ENCODE results near the gene EHD4.

EHD4 gene

DNA sequence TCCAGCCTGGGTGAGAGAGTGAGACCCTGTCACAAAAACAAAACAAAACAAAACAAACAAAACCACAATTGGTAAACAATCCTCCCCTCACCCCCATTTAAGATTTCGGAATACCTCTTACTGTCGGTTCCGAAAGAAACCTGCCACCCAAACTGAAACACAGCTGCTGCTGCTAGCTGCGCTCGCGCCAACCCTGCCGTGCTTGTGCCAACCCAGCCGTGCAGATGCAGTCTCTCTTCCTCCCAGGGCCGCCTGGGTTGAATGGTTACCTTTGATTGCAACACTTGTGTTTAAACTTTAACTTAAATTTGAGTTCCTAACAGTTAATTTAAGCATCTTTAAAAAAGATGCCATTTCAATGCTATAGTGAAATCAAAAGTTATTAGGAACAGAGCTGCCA is 50.0 kb downstream of the EHD4 start:
- H3K27me3 Mint-ChIP-seq = no peaks in the 10 kb centered on the region
- no peaks in the 10 kb centered on the region for H3K9me3 Mint-ChIP-seq
- H3K27ac Mint-ChIP-seq = no peak overlapping the region
- DNase-seq = no peak
- peaks cover 22% of the 10 kb centered on the region for H3K4me1 Mint-ChIP-seq (ENCODE audit: low read depth)
- peaks cover 76% of the 10 kb centered on the region for H3K36me3 Mint-ChIP-seq (ENCODE audit: low read depth)
- H3K4me3 Mint-ChIP-seq = no peak overlapping the region

DNA sequence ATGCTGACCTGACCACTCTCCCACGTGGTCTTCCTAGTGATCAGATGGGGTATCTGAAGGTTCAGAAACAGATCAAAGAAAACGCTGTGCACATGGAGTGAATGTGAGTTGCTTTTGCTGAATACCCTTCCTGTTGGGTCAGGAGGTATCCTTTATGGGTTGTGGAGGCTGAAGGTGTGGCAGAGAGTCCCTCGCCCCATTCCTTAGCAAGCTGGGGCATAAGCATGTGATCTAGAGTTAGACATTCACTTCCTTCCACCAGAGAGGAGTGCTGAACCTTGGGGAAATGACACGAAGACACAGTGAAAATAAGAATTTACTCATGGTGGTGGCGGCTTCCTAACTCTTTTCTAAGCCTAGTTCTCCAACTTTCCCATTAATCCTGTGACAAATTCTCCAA is 50.7 kb downstream of the EHD4 start:
- H3K27me3 Mint-ChIP-seq = no peaks in the 10 kb centered on the region
- peak overlapping the region; percentile 30 for H3K27ac Mint-ChIP-seq
- H3K9me3 Mint-ChIP-seq = no peaks in the 10 kb centered on the region
- H3K36me3 Mint-ChIP-seq (ENCODE audit: low read depth) = peaks cover 80% of the 10 kb centered on the region
- no peak overlapping the region for H3K4me3 Mint-ChIP-seq
- no peak for DNase-seq
- peaks cover 18% of the 10 kb centered on the region for H3K4me1 Mint-ChIP-seq (ENCODE audit: low read depth)

DNA sequence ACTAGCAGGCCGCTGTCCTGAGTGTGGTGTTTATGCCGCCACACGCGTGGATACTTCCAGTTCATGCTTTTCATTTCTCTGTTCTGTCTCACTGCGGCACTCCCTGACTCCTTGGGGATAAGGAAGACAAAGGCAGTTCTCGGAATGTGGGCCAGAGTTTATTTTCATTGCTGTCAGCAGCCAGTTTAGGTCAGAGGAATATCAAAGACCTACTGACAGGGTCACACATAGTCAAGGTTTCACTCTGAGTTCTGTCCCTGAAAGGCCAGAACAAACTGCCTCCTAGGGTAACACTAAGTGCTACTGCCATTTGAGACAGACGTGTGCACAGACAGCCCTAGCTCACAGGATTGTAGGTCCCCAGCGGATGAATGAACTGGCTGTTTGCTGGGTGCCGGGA is 51.2 kb downstream of the EHD4 start:
- H3K27me3 Mint-ChIP-seq = no peaks in the 10 kb centered on the region
- H3K4me1 Mint-ChIP-seq (ENCODE audit: low read depth) = peaks cover 16% of the 10 kb centered on the region
- H3K9me3 Mint-ChIP-seq = no peaks in the 10 kb centered on the region
- DNase-seq = no peak
- H3K27ac Mint-ChIP-seq = no peak overlapping the region
- H3K4me3 Mint-ChIP-seq = no peak overlapping the region
- H3K36me3 Mint-ChIP-seq (ENCODE audit: low read depth) = peaks cover 81% of the 10 kb centered on the region

DNA sequence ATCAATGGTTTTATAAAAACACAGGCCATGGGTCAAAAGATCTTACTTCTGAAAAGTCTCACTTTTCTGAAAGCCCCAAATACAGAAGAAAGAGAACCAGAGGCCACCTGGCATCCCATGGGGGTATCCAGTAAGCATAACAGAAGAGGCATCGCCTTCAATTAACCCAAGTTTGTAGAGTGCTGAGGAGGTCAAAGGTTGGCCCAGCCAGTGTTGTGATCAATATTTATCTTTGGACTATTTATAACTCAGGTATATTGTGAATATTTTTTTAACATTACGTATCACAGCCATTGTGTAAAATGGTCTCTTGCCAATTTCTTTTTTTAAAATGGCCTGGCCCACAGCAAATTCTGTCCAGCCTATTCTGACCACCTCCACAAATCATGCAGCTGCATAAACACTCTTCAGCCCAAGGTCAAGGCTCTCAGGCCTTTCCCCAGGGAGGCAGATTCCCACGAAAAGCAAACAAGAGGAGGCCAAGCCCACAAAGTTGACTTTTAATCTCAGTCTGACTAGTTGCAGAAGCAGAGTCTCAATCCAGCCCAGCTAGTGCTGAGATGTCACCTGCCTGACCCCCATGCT is 52.3 kb downstream of the EHD4 start:
- H3K27ac Mint-ChIP-seq = no peak overlapping the region
- H3K4me3 Mint-ChIP-seq = no peak overlapping the region
- no peak for DNase-seq
- no peaks in the 10 kb centered on the region for H3K9me3 Mint-ChIP-seq
- peaks cover 85% of the 10 kb centered on the region for H3K36me3 Mint-ChIP-seq (ENCODE audit: low read depth)
- H3K27me3 Mint-ChIP-seq = no peaks in the 10 kb centered on the region
- peaks cover 14% of the 10 kb centered on the region for H3K4me1 Mint-ChIP-seq (ENCODE audit: low read depth)

DNA sequence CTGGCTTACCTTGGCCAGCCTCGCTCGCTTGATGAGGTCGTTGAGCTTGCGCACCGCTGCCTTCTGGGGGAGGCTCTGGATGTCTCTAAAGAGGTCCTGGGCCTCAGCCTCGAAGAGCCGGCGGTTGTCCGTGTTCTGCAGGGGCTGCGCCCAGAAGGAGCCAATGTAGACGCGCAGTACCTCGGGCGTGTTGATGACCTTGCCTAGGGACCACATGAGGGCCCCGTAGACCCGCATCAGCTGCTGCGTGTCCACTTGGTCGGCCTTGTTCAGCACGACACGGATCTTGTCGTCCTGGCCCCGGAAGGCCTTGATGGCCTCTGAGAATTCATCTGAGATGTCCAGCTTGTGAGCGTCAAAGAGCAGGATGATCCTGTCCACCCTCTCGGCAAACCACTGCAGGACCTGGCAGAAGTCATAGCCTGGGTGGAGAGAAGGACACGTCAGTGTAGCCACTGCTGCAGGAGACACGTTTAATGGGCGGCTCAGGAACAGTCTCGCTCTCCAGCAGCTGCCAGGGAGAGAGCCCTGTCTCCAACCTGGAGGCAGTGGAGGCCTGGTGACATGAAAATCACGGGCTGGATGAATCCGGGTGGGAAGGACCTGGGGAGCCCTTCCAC is 53.0 kb downstream of the EHD4 start:
- peaks cover 84% of the 10 kb centered on the region for H3K36me3 Mint-ChIP-seq (ENCODE audit: low read depth)
- no peak overlapping the region for H3K27ac Mint-ChIP-seq
- H3K4me1 Mint-ChIP-seq (ENCODE audit: low read depth) = peaks cover 14% of the 10 kb centered on the region
- H3K4me3 Mint-ChIP-seq = no peak overlapping the region
- DNase-seq = no peak
- H3K9me3 Mint-ChIP-seq = no peaks in the 10 kb centered on the region
- H3K27me3 Mint-ChIP-seq = no peaks in the 10 kb centered on the region

DNA sequence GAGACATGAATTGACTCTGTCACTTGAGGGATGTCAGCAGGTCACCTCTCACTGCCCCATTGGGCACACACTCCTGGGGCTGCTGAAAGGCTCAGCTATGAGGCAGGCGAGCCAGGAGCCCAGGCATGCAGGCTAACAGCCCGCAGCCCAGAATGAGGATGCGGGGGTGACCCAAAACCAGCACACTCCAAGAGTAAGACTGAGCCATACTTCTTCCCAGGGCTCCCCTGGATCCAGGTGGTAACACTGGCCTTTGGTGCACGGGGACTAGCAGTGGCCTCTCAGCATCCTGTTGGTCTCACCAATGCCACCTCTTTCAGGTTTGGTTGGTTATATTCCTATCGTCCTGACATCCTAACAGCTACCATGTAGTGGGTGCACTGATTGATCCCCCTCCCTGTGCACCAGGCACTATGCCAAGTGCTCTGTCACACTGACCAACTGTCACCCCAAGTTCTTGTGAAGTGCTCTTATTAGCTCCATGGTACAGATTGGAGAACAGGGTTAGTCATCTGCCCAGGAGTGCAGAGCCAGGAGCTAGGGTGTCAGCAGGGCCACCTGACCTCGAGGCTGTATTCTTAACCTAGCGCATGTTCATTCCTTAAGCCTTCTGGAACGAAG is 53.7 kb downstream of the EHD4 start:
- no peak for DNase-seq
- H3K27me3 Mint-ChIP-seq = no peaks in the 10 kb centered on the region
- peaks cover 85% of the 10 kb centered on the region for H3K36me3 Mint-ChIP-seq (ENCODE audit: low read depth)
- peaks cover 14% of the 10 kb centered on the region for H3K4me1 Mint-ChIP-seq (ENCODE audit: low read depth)
- no peak overlapping the region for H3K27ac Mint-ChIP-seq
- no peaks in the 10 kb centered on the region for H3K9me3 Mint-ChIP-seq
- no peak overlapping the region for H3K4me3 Mint-ChIP-seq

DNA sequence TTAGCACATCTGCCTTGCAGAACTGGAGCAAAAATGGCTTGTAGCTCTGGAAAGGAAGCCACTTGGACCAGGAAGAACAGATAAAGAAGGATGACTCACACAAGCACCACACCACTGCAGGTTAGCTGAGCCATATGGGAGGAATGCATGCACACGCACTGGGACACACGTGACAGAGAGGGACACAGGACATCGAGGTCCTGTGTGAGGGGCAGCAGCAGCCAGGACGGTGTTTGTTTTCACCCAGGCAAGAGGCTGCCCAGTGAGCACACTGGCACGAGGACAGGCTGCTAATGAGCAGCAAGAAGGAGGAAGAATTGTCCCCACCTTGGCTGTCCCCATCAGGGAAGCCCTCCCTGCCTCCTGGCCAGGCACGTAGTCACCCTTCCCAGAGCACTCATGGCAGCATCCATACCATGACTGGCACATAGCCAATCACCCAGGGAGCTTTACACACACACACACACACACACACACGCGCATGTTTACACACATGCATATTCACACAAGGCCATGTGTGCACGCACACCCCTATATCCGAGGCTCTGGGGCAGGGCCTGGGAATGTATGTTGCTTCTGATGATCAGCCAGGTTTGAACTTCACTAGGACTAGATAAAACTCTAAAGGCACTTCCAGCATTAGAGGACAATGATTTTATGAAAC is 54.5 kb downstream of the EHD4 start:
- peaks cover 83% of the 10 kb centered on the region for H3K36me3 Mint-ChIP-seq (ENCODE audit: low read depth)
- no peak for DNase-seq
- H3K27ac Mint-ChIP-seq = peak overlapping the region; percentile 1
- H3K27me3 Mint-ChIP-seq = no peaks in the 10 kb centered on the region
- peaks cover 14% of the 10 kb centered on the region for H3K4me1 Mint-ChIP-seq (ENCODE audit: low read depth)
- no peak overlapping the region for H3K4me3 Mint-ChIP-seq
- H3K9me3 Mint-ChIP-seq = no peaks in the 10 kb centered on the region

DNA sequence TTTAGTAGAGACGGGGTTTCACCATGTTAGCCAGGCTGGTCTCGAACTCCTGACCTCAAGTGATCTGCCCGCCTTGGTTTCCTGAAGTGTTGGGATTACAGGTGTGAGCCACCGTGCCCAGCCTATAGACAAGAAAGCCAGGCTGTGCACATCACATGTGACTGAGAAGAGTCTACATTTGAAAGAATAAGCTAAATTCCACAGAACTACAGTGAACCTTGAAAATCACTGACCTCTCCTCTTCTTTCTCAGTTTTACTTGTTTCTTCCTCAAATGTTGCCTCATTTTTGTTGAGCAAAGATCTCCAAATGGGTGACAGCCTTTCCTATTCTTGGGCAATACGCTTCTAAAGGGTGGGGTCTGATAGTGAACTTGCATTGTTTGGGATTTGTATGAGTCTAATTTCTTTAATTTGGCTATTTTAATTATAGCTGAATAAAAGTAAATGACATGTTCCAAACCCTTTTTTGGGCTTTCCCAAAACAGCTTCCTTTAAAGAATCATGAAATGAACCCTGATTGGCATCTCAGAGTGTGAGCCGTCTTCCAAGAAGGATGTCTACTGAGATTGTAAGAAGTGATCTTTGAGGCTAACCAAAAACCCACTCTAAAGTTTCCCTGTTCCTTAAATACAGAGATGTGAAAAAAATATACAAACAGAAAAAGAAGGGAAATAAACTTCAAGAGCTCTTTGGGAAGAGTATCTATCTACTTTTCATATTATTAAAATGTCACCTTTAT is 56.9 kb downstream of the EHD4 start:
- peaks cover 13% of the 10 kb centered on the region for H3K4me1 Mint-ChIP-seq (ENCODE audit: low read depth)
- H3K36me3 Mint-ChIP-seq (ENCODE audit: low read depth) = peaks cover 81% of the 10 kb centered on the region
- H3K27me3 Mint-ChIP-seq = no peaks in the 10 kb centered on the region
- no peak overlapping the region for H3K27ac Mint-ChIP-seq
- no peak overlapping the region for H3K4me3 Mint-ChIP-seq
- no peak for DNase-seq
- no peaks in the 10 kb centered on the region for H3K9me3 Mint-ChIP-seq

DNA sequence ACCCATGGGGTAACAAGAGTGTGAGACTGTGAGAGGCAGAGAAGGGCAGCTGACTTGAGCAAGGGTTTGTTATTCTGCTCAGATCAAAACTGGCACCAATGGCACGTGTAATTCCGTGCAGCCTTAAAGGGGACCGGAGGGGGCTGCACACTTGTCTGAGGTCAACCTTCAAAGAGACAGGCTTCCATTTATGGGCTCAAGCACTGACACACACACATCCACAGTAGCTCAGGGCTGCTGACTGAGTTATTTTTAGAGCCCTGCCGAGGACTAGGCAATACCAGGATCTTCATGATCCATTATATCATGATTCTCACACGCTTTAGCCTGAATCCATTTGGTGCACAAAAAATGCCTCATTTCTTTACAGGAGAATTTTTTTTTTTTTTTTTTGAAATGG is 57.9 kb downstream of the EHD4 start:
- peaks cover 13% of the 10 kb centered on the region for H3K4me1 Mint-ChIP-seq (ENCODE audit: low read depth)
- no peaks in the 10 kb centered on the region for H3K27me3 Mint-ChIP-seq
- H3K4me3 Mint-ChIP-seq = no peak overlapping the region
- H3K36me3 Mint-ChIP-seq (ENCODE audit: low read depth) = peaks cover 77% of the 10 kb centered on the region
- no peak for DNase-seq
- no peaks in the 10 kb centered on the region for H3K9me3 Mint-ChIP-seq
- H3K27ac Mint-ChIP-seq = no peak overlapping the region

DNA sequence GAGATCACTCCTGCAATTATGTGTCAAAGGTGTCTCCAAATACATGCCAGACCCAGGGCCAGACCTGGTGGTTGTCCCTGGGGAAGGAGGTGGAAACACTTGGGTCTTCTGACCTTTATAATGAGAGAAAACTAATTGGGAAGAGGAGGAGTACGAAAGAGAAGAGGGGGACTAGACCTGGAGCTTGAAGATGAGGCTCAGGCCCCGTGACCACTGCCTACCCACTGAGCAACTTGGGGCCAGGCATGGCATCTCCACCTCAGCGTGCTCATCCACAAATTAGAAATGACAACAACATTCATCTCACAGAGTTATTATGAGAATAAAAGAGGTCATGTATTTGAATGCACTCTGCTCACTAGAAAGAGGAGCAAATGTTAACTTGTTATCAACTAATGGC is 59.1 kb downstream of the EHD4 start:
- peaks cover 13% of the 10 kb centered on the region for H3K4me1 Mint-ChIP-seq (ENCODE audit: low read depth)
- no peaks in the 10 kb centered on the region for H3K27me3 Mint-ChIP-seq
- no peak for DNase-seq
- H3K9me3 Mint-ChIP-seq = no peaks in the 10 kb centered on the region
- no peak overlapping the region for H3K27ac Mint-ChIP-seq
- no peak overlapping the region for H3K4me3 Mint-ChIP-seq
- peaks cover 77% of the 10 kb centered on the region for H3K36me3 Mint-ChIP-seq (ENCODE audit: low read depth)

DNA sequence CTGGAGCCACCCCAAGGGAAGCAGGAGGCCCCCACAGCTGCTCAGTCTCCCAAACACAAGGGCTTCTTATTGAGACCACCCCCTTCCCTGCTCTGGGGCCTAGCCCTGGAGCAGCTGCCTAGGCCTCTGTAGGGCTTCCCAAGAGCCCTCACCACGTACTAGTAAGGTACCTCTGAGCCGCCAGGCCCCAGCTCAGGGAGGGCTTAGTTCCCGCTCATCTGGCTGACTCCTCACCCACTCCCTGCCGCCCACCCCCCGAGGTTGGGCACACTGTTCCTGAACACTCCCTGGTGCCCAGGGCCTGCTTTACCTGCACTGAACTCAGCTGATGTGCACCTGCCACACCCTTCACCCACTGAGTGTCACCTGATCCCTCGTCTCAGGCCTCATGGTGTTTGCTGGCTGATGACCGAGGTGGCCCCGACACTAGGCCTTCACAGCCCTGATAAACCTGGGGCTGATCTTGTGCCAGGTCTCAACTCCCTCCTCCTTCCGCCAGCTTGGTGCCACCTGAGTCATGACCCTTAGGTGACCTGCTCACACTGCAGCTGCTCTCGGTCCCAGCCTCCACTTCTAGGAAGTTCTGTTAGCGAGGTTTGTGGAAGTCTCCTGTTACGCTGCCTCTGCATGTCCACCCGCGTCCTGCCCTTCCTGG is 60.5 kb downstream of the EHD4 start:
- Mint-ChIP-seq H3K36me3 (ENCODE audit: low read depth) (peaks cover 78% of the 10 kb centered on the region), H3K27me3 (no peaks in the 10 kb centered on the region)

DNA sequence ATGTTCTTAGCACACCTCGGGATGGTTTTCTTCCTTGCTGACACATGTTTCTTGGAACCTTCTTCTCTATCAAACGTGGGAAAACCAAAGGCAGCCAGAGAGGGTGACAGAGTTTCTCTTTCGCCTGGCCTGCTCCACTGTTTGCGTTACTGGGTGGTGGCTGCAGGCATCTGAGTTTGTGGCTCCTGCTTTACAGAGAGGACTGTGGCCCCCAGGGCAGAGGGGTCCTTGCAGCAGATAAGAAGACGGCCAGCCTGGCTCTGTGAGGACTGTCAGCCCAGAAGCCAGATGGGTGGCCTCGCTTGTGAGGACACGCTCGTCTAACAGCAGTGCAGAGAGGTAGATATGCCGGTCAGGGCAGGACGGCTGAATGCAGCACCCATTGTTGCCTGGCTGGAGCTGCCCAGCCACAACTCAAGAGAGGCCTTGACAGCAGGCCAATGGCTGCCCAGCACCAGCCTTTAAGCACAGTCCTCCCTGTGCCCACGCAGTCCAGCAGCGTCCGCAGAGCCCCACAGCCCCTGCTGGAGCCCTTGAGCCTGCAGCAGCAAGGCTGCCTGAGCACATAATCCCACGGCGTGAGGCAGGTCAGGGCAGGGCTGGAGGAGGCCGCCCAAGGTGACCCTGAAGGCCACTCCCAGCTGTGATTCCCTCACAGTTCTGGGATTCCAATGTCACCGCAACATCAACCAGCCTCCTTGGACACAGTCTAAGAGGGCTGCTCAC is 63.5 kb downstream of the EHD4 start:
- no peak for DNase-seq
- H3K4me1 Mint-ChIP-seq (ENCODE audit: low read depth) = peaks cover 9% of the 10 kb centered on the region
- no peak overlapping the region for H3K27ac Mint-ChIP-seq
- H3K9me3 Mint-ChIP-seq = no peaks in the 10 kb centered on the region
- H3K27me3 Mint-ChIP-seq = no peaks in the 10 kb centered on the region
- peaks cover 78% of the 10 kb centered on the region for H3K36me3 Mint-ChIP-seq (ENCODE audit: low read depth)
- no peak overlapping the region for H3K4me3 Mint-ChIP-seq

More for the DNA sequence above, 60.5 kb downstream of the EHD4 start:
- Mint-ChIP-seq H3K27ac (peak overlapping the region; percentile 77), H3K9me3 (no peaks in the 10 kb centered on the region), H3K4me1 (ENCODE audit: low read depth) (peaks cover 6% of the 10 kb centered on the region), H3K4me3 (no peak overlapping the region)
- no peak for DNase-seq

DNA sequence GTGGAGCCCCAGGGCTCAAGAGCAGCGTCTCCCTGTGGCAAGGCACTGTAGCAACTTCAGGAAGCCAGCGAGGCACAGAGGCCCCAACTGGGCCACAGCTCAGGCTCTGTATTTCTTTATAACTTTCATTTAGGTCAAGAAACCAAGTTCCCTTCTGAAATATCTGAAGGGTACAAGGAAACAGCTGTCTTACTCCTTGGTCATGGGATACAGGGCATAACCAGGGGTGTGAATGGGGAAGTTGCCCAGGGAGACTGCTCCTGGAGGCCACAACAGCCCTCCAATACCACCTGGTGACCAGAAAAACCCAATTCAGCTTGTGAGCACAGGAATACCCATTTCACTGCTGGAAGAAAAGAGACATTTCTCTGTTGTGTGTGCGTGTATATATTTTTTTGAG is 65.2 kb downstream of the EHD4 start:
- H3K9me3 Mint-ChIP-seq = no peaks in the 10 kb centered on the region
- H3K27ac Mint-ChIP-seq = no peak overlapping the region
- H3K36me3 Mint-ChIP-seq (ENCODE audit: low read depth) = peaks cover 71% of the 10 kb centered on the region
- H3K4me3 Mint-ChIP-seq = no peak overlapping the region
- peaks cover 9% of the 10 kb centered on the region for H3K4me1 Mint-ChIP-seq (ENCODE audit: low read depth)
- DNase-seq = no peak
- H3K27me3 Mint-ChIP-seq = no peaks in the 10 kb centered on the region

DNA sequence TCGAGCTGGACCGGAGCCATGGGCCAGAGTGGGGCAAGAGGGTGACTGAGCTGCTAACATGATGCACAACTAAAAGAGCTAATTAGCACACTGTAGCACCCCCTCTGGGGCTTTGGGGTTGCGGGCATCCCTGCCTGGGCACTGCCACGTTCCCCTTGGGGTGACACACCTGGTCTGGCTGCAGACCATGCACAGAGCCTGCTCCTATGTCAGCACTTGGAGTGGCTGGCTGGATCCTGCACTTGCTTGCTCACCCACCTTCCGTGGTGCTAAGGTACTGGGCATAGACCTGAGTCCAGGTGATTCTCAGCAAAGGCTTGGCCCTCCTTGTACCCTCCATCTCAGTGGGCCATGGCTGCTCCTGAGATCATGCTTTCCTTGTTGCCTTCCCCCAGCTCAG is 65.7 kb downstream of the EHD4 start:
- peaks cover 9% of the 10 kb centered on the region for H3K4me1 Mint-ChIP-seq (ENCODE audit: low read depth)
- no peaks in the 10 kb centered on the region for H3K27me3 Mint-ChIP-seq
- no peak overlapping the region for H3K27ac Mint-ChIP-seq
- DNase-seq = no peak
- H3K36me3 Mint-ChIP-seq (ENCODE audit: low read depth) = peaks cover 65% of the 10 kb centered on the region
- H3K4me3 Mint-ChIP-seq = no peak overlapping the region
- H3K9me3 Mint-ChIP-seq = no peaks in the 10 kb centered on the region

Data from activated T-cell treated with anti-CD3 and anti-CD28 coated beads, Interleukin-2, amount 50 U/mL, for 24 hours (primary cell).